H1 (cell line): Measurements from ENCODE around the gene SLX4. TPM values are rescaled to one million over a fixed set of nuclear protein-coding genes. Genes with fewer than 3 reads are reported as not detected.

Source experiments
- CTCF ChIA-PET: fragments of 300-600 bp; sonication (Branson Sonifier 250); formaldehyde crosslinking; loops from one replicate; lab custom pipeline; 2021; ENCODE audit not compliant: partially characterized antibody; lab: Charles Lee
- POLR2A ChIA-PET: fragments of 300-600 bp; sonication (Branson Sonifier 250); formaldehyde crosslinking; loops from one replicate; lab custom pipeline; 2021; ENCODE audit warnings: inconsistent platforms; ENCODE audit not compliant: partially characterized antibody; lab: Charles Lee
- DNase-seq, 2 experiments: peaks; one replicate each; pipeline versions ENCODE4 v3.0.0 to v3.0.0-alpha.2; 2010 to 2022; ENCODE audit warnings: low spot score in 2 of 2, low read depth in 1 of 2, mixed read lengths in 1 of 2
- FAIRE-seq: peaks from 2 replicates; lab custom pipeline; 2011; peaks lifted over from hg19 to GRCh38; lab: Jason Lieb, UNC
- H2AFZ ChIP-seq: 2 replicates; pipeline ENCODE4 v1.8.1; 2012; ENCODE audit warnings: low read length, inconsistent platforms
- H2AK5ac ChIP-seq: 2 replicates; pipeline ENCODE4 v1.6.1; 2013; ENCODE audit warnings: low read depth, low read length
- H2BK120ac ChIP-seq: replicated peaks from 2 replicates; pipeline ENCODE3; 2013; ENCODE audit warnings: low read depth, low read length, inconsistent platforms
- H2BK12ac ChIP-seq: 2 replicates; pipeline ENCODE4 v1.6.1; 2013; ENCODE audit warnings: low read depth, low read length
- H2BK15ac ChIP-seq: 2 replicates; pipeline ENCODE4 v1.6.1; 2013; ENCODE audit warnings: low read length
- H2BK20ac ChIP-seq: 2 replicates; pipeline ENCODE4 v1.6.1; 2013; ENCODE audit warnings: low read length
- H2BK5ac ChIP-seq: 2 replicates; pipeline ENCODE4 v1.6.1; 2013; ENCODE audit warnings: low read depth, low read length
- H3K14ac ChIP-seq: 2 replicates; pipeline ENCODE4 v1.6.1; 2013; ENCODE audit warnings: inconsistent platforms; ENCODE audit not compliant: insufficient read length
- H3K18ac ChIP-seq: 2 replicates; pipeline ENCODE4 v1.6.1; 2013; ENCODE audit warnings: low read length; ENCODE audit errors: extremely low read depth
- H3K23ac ChIP-seq: 2 replicates; pipeline ENCODE4 v1.6.1; 2013; ENCODE audit warnings: inconsistent platforms; ENCODE audit not compliant: insufficient read length
- H3K23me2 ChIP-seq: 2 replicates; pipeline ENCODE4 v1.6.1; 2013; ENCODE audit warnings: low read depth, low read length
- H3K27ac ChIP-seq: 2 replicates; pipeline ENCODE4 v1.6.1; 2011; ENCODE audit warnings: low read depth, low read length, inconsistent platforms
- H3K27me3 ChIP-seq, 4 experiments: replicated peaks in 1 of 4; 1 replicate in 1 of 4; 2 replicates in 3 of 4; pipeline versions ENCODE4 v1.6.1 to v1.8.1; 2011 to 2013; ENCODE audit warnings: low read length in 3 of 4, mild to moderate bottlenecking in 3 of 4, inconsistent platforms in 2 of 4, mixed read lengths in 2 of 4, moderate library complexity in 1 of 4; ENCODE audit not compliant: control insufficient read depth in 3 of 4, insufficient read depth in 3 of 4; ENCODE audit errors: extremely low read depth in 1 of 4
- H3K36me3 ChIP-seq, 4 experiments: 2 replicates each; pipeline versions ENCODE4 v1.6.1 to v1.8.1; 2011 to 2013; ENCODE audit warnings: mild to moderate bottlenecking in 4 of 4, low read length in 3 of 4, moderate library complexity in 2 of 4, control low read depth in 1 of 4, inconsistent platforms in 1 of 4; ENCODE audit not compliant: insufficient read depth in 4 of 4, control insufficient read depth in 2 of 4
- H3K4ac ChIP-seq: replicated peaks from 2 replicates; pipeline ENCODE3; 2013; ENCODE audit warnings: low read length, low read depth, mixed read lengths, inconsistent platforms; ENCODE audit not compliant: insufficient read length
- H3K4me1 ChIP-seq, 4 experiments: replicated peaks in 1 of 4; 1 replicate in 1 of 4; 2 replicates in 3 of 4; pipeline versions ENCODE4 v1.6.1 to v1.8.1; 2011 to 2013; ENCODE audit warnings: low read length in 3 of 4, inconsistent platforms in 2 of 4, mixed read lengths in 1 of 4; ENCODE audit not compliant: insufficient read depth in 4 of 4, control insufficient read depth in 3 of 4
- H3K4me2 ChIP-seq, 2 experiments: 2 replicates each; pipeline versions ENCODE4 v1.6.1 to v1.8.1; 2011 to 2013; ENCODE audit warnings: low read depth in 2 of 2, low read length in 2 of 2, control low read depth in 1 of 2, inconsistent platforms in 1 of 2, mild to moderate bottlenecking in 1 of 2; ENCODE audit not compliant: insufficient read depth in 1 of 2
- H3K4me3 ChIP-seq, 4 experiments: fragments of 200-600, 300-600 bp in 1 of 4; sonication (generic), shearing (Covaris generic), sonication (Bioruptor Twin) in 1 of 4; 2 replicates each; pipeline versions ENCODE4 v1.5.1 to v1.8.1; 2011 to 2016; ENCODE audit warnings: low read length in 4 of 4, low read depth in 3 of 4, control low read depth in 2 of 4, inconsistent platforms in 2 of 4, mild to moderate bottlenecking in 2 of 4, mixed read lengths in 1 of 4, moderate library complexity in 1 of 4; ENCODE audit not compliant: insufficient read depth in 2 of 4; ENCODE audit errors: extremely low read depth in 1 of 4
- H3K56ac ChIP-seq: replicated peaks from 2 replicates; pipeline ENCODE3; 2013; ENCODE audit warnings: low read depth, mild to moderate bottlenecking, mixed read lengths, low read length, inconsistent platforms; ENCODE audit not compliant: insufficient read length
- H3K79me1 ChIP-seq: 2 replicates; pipeline ENCODE4 v1.6.1; 2013; ENCODE audit warnings: low read depth, low read length, control low read depth
- H3K79me2 ChIP-seq, 2 experiments: 2 replicates each; pipeline versions ENCODE4 v1.6.1 to v1.8.1; 2012 to 2013; ENCODE audit warnings: low read length in 2 of 2, mild to moderate bottlenecking in 2 of 2, inconsistent platforms in 1 of 2; ENCODE audit not compliant: insufficient read depth in 2 of 2, control insufficient read depth in 1 of 2
- H3K9ac ChIP-seq, 4 experiments: replicated peaks in 1 of 4; 1 replicate in 1 of 4; 2 replicates in 3 of 4; pipeline versions ENCODE4 v1.6.1 to v1.8.1; 2011 to 2013; ENCODE audit warnings: low read depth in 3 of 4, low read length in 3 of 4, control low read depth in 2 of 4, mild to moderate bottlenecking in 2 of 4, moderate library complexity in 2 of 4, inconsistent platforms in 1 of 4; ENCODE audit errors: extremely low read depth in 1 of 4
- H3K9me3 ChIP-seq, 2 experiments: 2 replicates each; pipeline versions ENCODE4 v1.6.1 to v1.8.1; 2012 to 2013; ENCODE audit warnings: mild to moderate bottlenecking in 2 of 2, moderate library complexity in 2 of 2, control low read depth in 1 of 2, inconsistent platforms in 1 of 2, low read depth in 1 of 2, low read length in 1 of 2, mixed read lengths in 1 of 2; ENCODE audit not compliant: insufficient read depth in 2 of 2
- H4K20me1 ChIP-seq, 2 experiments: replicated peaks in 1 of 2; 2 replicates each; pipeline versions ENCODE3 to v1.8.1; 2011 to 2013; ENCODE audit warnings: inconsistent platforms in 2 of 2, low read length in 2 of 2, mild to moderate bottlenecking in 1 of 2; ENCODE audit not compliant: insufficient read depth in 2 of 2, control insufficient read depth in 1 of 2
- H4K5ac ChIP-seq: 2 replicates; pipeline ENCODE4 v1.6.1; 2013; ENCODE audit warnings: low read length, low read depth, mixed read lengths, inconsistent platforms; ENCODE audit not compliant: insufficient read length
- H4K8ac ChIP-seq: 2 replicates; pipeline ENCODE4 v1.8.0; 2013; ENCODE audit warnings: mild to moderate bottlenecking, moderate library complexity, low read length, inconsistent platforms; ENCODE audit not compliant: insufficient read depth; ENCODE audit errors: extremely low read depth
- H4K91ac ChIP-seq: replicated peaks from 2 replicates; pipeline ENCODE3; 2013; ENCODE audit warnings: low read length, mixed read lengths, inconsistent platforms; ENCODE audit not compliant: insufficient read length
- CEBPB ChIP-seq: IDR thresholded peaks from 2 replicates; pipeline ENCODE4 v1.6.1; 2012; ENCODE audit warnings: low read depth, low read length
- SP1 ChIP-seq: IDR thresholded peaks from 2 replicates; pipeline ENCODE4 v1.6.1; 2011; ENCODE audit warnings: low read depth, low read length
- WGBS, 2 experiments: shearing (Covaris generic) in 1 of 2; methylation state at CpG; one replicate each; pipeline versions ENCODE4 v1.1.6 to v1.1.7; 2013 to 2015; ENCODE audit warnings: low lambda C conversion rate in 2 of 2, mixed read lengths in 2 of 2, inconsistent platforms in 1 of 2, low coverage in 1 of 2, missing lambda C conversion rate in 1 of 2; ENCODE audit not compliant: insufficient replicate concordance in 2 of 2, insufficient coverage in 1 of 2, insufficient read length in 1 of 2; ENCODE audit errors: extremely low coverage in 1 of 2, missing lambda C conversion rate in 1 of 2; 5-methylcytosine and 5-hydroxymethylcytosine counted together
- polyA plus RNA-seq, 7 experiments: library from polyadenylated mRNA; depleted of rRNA in 3 of 7; stranded (reverse) in 5 of 7; unstranded in 2 of 7; fragments of >200 nt in 5 of 7; fragments of 200-250 nt in 2 of 7; gene quantifications; 1 replicate in 5 of 7; 2 replicates in 1 of 7; 4 replicates in 1 of 7; pipeline versions ENCODE4 v1.2.1 to v1.2.3, GENCODE V29; 2011 to 2013; ENCODE audit warnings: missing spikeins in 2 of 7, mixed read lengths in 2 of 7
- total RNA-seq: library from RNA; stranded (reverse); fragmentation: NEBNext Ultra II Directional; extraction: Animal tissue kit (Norgen Biotek cat#: 25700); gene quantifications from 2 replicates; pipeline ENCODE4 v1.2.1, GENCODE V29; 2021

SLX4 gene
- total and polyA plus RNA-seq, 2 of the 8 experiments (the other 6 are each of a cell fraction or from before 2014, with no cell fraction given) = 4.4 to 11.4 TPM

DNA sequence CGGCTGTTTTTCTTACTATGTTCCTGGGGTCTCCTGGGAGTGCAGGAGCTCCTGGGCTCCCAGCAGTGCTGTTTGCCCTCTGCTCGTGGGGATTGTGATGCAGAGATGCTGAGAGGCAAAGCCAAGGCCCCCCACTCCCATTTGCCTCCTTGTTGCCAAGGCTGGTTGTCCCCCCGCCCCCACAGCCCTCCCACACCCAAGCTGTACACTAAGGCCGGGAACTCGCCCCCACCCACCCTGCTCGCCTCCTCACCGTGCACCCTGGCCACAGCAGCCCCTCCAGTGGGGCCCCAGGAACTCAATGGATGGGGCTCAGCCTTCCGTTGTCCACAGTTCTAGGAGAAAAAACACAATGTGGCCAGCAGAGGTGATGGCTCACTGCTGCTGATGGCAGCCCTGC lies 44.4 kb downstream of the SLX4 start:
- Histone ChIP-seq H2BK120ac (no peak overlapping the region), H4K91ac (no peak overlapping the region), H3K79me1 (no peaks in the 10 kb centered on the region), H3K27me3 (no peaks in the 10 kb centered on the region), H2AK5ac (no peak overlapping the region), H2BK5ac (no peak overlapping the region), H4K20me1 (no peaks in the 10 kb centered on the region), H3K9ac (no peak overlapping the region), H4K8ac (no peak overlapping the region), H3K56ac (no peak overlapping the region), H3K36me3 (no peaks in the 10 kb centered on the region), H3K79me2 (no peaks in the 10 kb centered on the region), H3K23me2 (no peaks in the 10 kb centered on the region), H3K4me1 (peaks cover 0 to 4% (median 2%) of the 10 kb centered on the region in 4 experiments; a peak in 2 of 7 replicates), H3K18ac (no peak overlapping the region; the same call in 1 of the 2 replicates), H3K23ac (no peak overlapping the region), H3K4me3 (no peak overlapping the region), H4K5ac (no peak overlapping the region)
- POLR2A ChIA-PET = interaction anchor here (1.0 to 1.4 kb wide), 5 partner anchors 11 to 28 kb away, joined by 3 to 7 read pairs (median 4); partner anchors contain the start of gene NLRC3
- CTCF ChIA-PET = interaction anchor here (0.6 to 1.1 kb wide), 4 partner anchors 13 to 59 kb away, joined by 3 to 5 read pairs (median 4); no protein-coding TSS in a partner anchor
- no peak for TF ChIP-seq CEBPB
- TF ChIP-seq SP1 = no peak
- TF ChIP-seq, all 59 proteins: peak for 0
- H3K14ac ChIP-seq = no peak overlapping the region
- H3K27ac ChIP-seq = no peak overlapping the region; the same call in 1 of the 2 replicates
- H2BK20ac ChIP-seq = no peak overlapping the region
- DNase-seq (no peak), FAIRE-seq (no peak)
- no peak overlapping the region for H3K4ac ChIP-seq
- 0 out of 4 replicates have a peak, but pooled peaks cover 4 to 6% of the 10 kb centered on the region in 2 experiments for H3K9me3 ChIP-seq
- 67% methylated on average over 7 of the region's 8 CpGs; no CpG with 5 or more reads in 1 of the 2 experiments for WGBS, 2 experiments
- no peak overlapping the region for H2BK15ac ChIP-seq
- no peak overlapping the region for H3K4me2 ChIP-seq
- no peak overlapping the region for H2AFZ ChIP-seq
- no peak overlapping the region for H2BK12ac ChIP-seq
